ENCODE results near the gene SPINK8.
"Not testable (repeated sequence)": the region's sequence is repeated elsewhere in the genome, so short reads cannot be mapped to it uniquely, and the experiment has no call there.

The SPINK8 gene

GRCh38 chr3:48343432-48343831 is 10.0 kb upstream of the SPINK8 start:
- Histone ChIP-seq H3K9me3 (ENCODE audit: control insufficient read depth, low read length) (no peaks in the 10 kb centered on the region), H3K27ac (no peak overlapping the region), H3K4me3 (ENCODE audit: low read depth, low read length) (no peak overlapping the region), H3K79me2 (no peaks in the 10 kb centered on the region), H3K4me1 (peaks cover 3% of the 10 kb centered on the region), H3K27me3 (ENCODE audit: control insufficient read depth, insufficient read depth, low read length) (no peaks in the 10 kb centered on the region), H3K4me2 (ENCODE audit: low read length) (no peak overlapping the region), H3K9ac (no peak overlapping the region), H2AFZ (no peak overlapping the region), H3K36me3 (ENCODE audit: control insufficient read depth, insufficient read depth, low read length) (no peaks in the 10 kb centered on the region)
- no peak for TF ChIP-seq CTCF (IDR thresholded peaks at IDR 0.05)

GRCh38 chr3:48338635-48339034 is 5.2 kb upstream of the SPINK8 start:
- Histone ChIP-seq H3K4me1 (peaks cover 3% of the 10 kb centered on the region), H2AFZ (no peak overlapping the region), H3K36me3 (ENCODE audit: control insufficient read depth, insufficient read depth, low read length) (no peaks in the 10 kb centered on the region), H3K4me3 (ENCODE audit: low read depth, low read length) (no peak overlapping the region), H3K4me2 (ENCODE audit: low read length) (no peak overlapping the region), H3K27ac (no peak overlapping the region), H3K27me3 (ENCODE audit: control insufficient read depth, insufficient read depth, low read length) (no peaks in the 10 kb centered on the region), H3K9me3 (ENCODE audit: control insufficient read depth, low read length) (no peaks in the 10 kb centered on the region), H3K79me2 (no peaks in the 10 kb centered on the region), H3K9ac (no peak overlapping the region)
- no peak for TF ChIP-seq CTCF (IDR thresholded peaks at IDR 0.05)

- H3K4me1 ChIP-seq; H3K9ac ChIP-seq; H3K79me2 ChIP-seq; H3K27ac ChIP-seq; H3K4me3 ChIP-seq (ENCODE audit: low read depth, low read length); H3K9me3 ChIP-seq (ENCODE audit: control insufficient read depth, low read length); H2AFZ ChIP-seq; H3K36me3 ChIP-seq (ENCODE audit: control insufficient read depth, insufficient read depth, low read length); H3K4me2 ChIP-seq (ENCODE audit: low read length); H3K27me3 ChIP-seq (ENCODE audit: control insufficient read depth, insufficient read depth, low read length): not testable (repeated sequence)
Measured at GRCh38 chr3:48337536-48337935, 4.1 kb upstream of the SPINK8 start.

- not testable (repeated sequence) for H3K4me1 ChIP-seq; H3K27me3 ChIP-seq (ENCODE audit: control insufficient read depth, insufficient read depth, low read length); H3K4me3 ChIP-seq (ENCODE audit: low read depth, low read length); H3K4me2 ChIP-seq (ENCODE audit: low read length); H3K27ac ChIP-seq; H3K79me2 ChIP-seq; H3K36me3 ChIP-seq (ENCODE audit: control insufficient read depth, insufficient read depth, low read length); H3K9ac ChIP-seq; H2AFZ ChIP-seq; H3K9me3 ChIP-seq (ENCODE audit: control insufficient read depth, low read length)
Measured at GRCh38 chr3:48335286-48335685, 1.8 kb upstream of the SPINK8 start.

- no peak overlapping the region for H2AFZ ChIP-seq
- no peaks in the 10 kb centered on the region for H3K9me3 ChIP-seq (ENCODE audit: control insufficient read depth, low read length)
- H3K27ac ChIP-seq: no peak overlapping the region
- no peak overlapping the region for H3K4me2 ChIP-seq (ENCODE audit: low read length)
- H3K36me3 ChIP-seq (ENCODE audit: control insufficient read depth, insufficient read depth, low read length): no peaks in the 10 kb centered on the region
- peaks cover 3% of the 10 kb centered on the region for H3K4me1 ChIP-seq
- H3K27me3 ChIP-seq (ENCODE audit: control insufficient read depth, insufficient read depth, low read length): no peaks in the 10 kb centered on the region
- H3K9ac ChIP-seq: no peak overlapping the region
- H3K4me3 ChIP-seq (ENCODE audit: low read depth, low read length): no peak overlapping the region
- TF ChIP-seq CTCF (IDR thresholded peaks at IDR 0.05): no peak
- H3K79me2 ChIP-seq: no peaks in the 10 kb centered on the region
Measured at GRCh38 chr3:48334605-48335004, 1.1 kb upstream of the SPINK8 start.

GRCh38 chr3:48331706-48332435 is 1.6 kb downstream of the SPINK8 start:
- not testable (repeated sequence) for H3K36me3 ChIP-seq (ENCODE audit: control insufficient read depth, insufficient read depth, low read length); H2AFZ ChIP-seq; H3K27ac ChIP-seq; H3K9ac ChIP-seq; H3K4me2 ChIP-seq (ENCODE audit: low read length); H3K79me2 ChIP-seq; H3K4me1 ChIP-seq; H3K4me3 ChIP-seq (ENCODE audit: low read depth, low read length); H3K9me3 ChIP-seq (ENCODE audit: control insufficient read depth, low read length); H3K27me3 ChIP-seq (ENCODE audit: control insufficient read depth, insufficient read depth, low read length)
